ENCODE measurements around the gene CHID1.

Gene CHID1

GRCh38 chr11:823441-824291 lies 86.9 kb downstream of the CHID1 start:
- DNase-seq (ENCODE audit: low spot score), result no peak

- DNase-seq (ENCODE audit: low spot score), result no peak
Observed at GRCh38 chr11:821512-822371, 88.9 kb downstream of the CHID1 start.

GRCh38 chr11:820655-821511 lies 89.7 kb downstream of the CHID1 start:
- no peak for DNase-seq (ENCODE audit: low spot score)

- DNase-seq (ENCODE audit: low spot score), result peak; percentile 91
Observed at GRCh38 chr11:819943-820649, 90.5 kb downstream of the CHID1 start.

GRCh38 chr11:819129-819931 lies 91.3 kb downstream of the CHID1 start:
- DNase-seq (ENCODE audit: low spot score), result peak; percentile 94

GRCh38 chr11:818396-819128 lies 92.0 kb downstream of the CHID1 start, which contains the start of gene PNPLA2:
PNPLA2 (plus strand) TSS chr11:818914; CDS start chr11:819719, 805 bp downstream.
- DNase-seq (ENCODE audit: low spot score), result no peak
